Stimulated activated naive B cell treated with anti-CD40 and anti-IgM and Interleukin-4, amounts not matched to agents 10 μg/mL and 1 μg/mL and 100 μg/mL, for 72 hours (primary cell): ENCODE measurements around the gene SLC1A4.
"Not testable (repeated sequence)": the region's sequence is repeated elsewhere in the genome, so short reads cannot be mapped to it uniquely, and the experiment has no call there.

ENCODE experiments used
- ATAC-seq, 2 donors: fragments of 150-1000 bp; cut with Tn5 transposase; replicated peaks; 2 replicates each; pipeline ENCODE4 v1.10.0; 2021; ENCODE audit warnings: moderate library complexity in 1 of 2
- DNase-seq: peaks from one replicate; pipeline ENCODE4 v3.0.0; 2021
- H3K27ac Mint-ChIP-seq: one replicate; pipeline ENCODE4 v1.8.0; 2022; ENCODE audit warnings: mild to moderate bottlenecking, mixed read lengths
- H3K27me3 Mint-ChIP-seq, 2 donors: one replicate each; pipeline ENCODE4 v1.8.0; 2022; ENCODE audit warnings: mixed read lengths in 2 of 2
- H3K36me3 Mint-ChIP-seq, 2 donors: one replicate each; pipeline ENCODE4 v1.8.0; 2022; ENCODE audit warnings: mixed read lengths in 2 of 2, mild to moderate bottlenecking in 1 of 2
- H3K4me1 Mint-ChIP-seq, 2 donors: one replicate each; pipeline ENCODE4 v1.8.0; 2022; ENCODE audit warnings: mixed read lengths in 2 of 2, mild to moderate bottlenecking in 1 of 2
- H3K4me3 Mint-ChIP-seq, 2 donors: one replicate each; pipeline ENCODE4 v1.8.0; 2022; ENCODE audit warnings: mild to moderate bottlenecking in 2 of 2, mixed read lengths in 2 of 2, moderate library complexity in 1 of 2
- H3K9me3 Mint-ChIP-seq, 2 donors: one replicate each; pipeline ENCODE4 v1.8.0; 2022; ENCODE audit warnings: mixed read lengths in 2 of 2, mild to moderate bottlenecking in 1 of 2

SLC1A4 gene

GRCh38 chr2:64952511-64953482 is 36.4 kb upstream of the SLC1A4 start:
- H3K27ac Mint-ChIP-seq = no peak overlapping the region
- ATAC-seq (no peak), DNase-seq (no peak)
- no peaks in the 10 kb centered on the region for H3K27me3 Mint-ChIP-seq
- peaks cover 0 to 4% of the 10 kb centered on the region in 2 donors for H3K9me3 Mint-ChIP-seq
- no peak overlapping the region for H3K4me3 Mint-ChIP-seq
- peaks cover 7 to 16% of the 10 kb centered on the region in 2 donors for H3K36me3 Mint-ChIP-seq
- H3K4me1 Mint-ChIP-seq = peaks cover 15 to 29% of the 10 kb centered on the region in 2 donors

GRCh38 chr2:64955467-64955866 is 33.7 kb upstream of the SLC1A4 start:
- H3K36me3 Mint-ChIP-seq = peaks cover 7 to 23% of the 10 kb centered on the region in 2 donors
- no peaks in the 10 kb centered on the region for H3K27me3 Mint-ChIP-seq

GRCh38 chr2:64957109-64957903 is 31.9 kb upstream of the SLC1A4 start:
- no peaks in the 10 kb centered on the region for H3K27me3 Mint-ChIP-seq
- ATAC-seq = no peak
- no peak overlapping the region for H3K4me3 Mint-ChIP-seq
- peaks cover 4 to 23% of the 10 kb centered on the region in 2 donors for H3K36me3 Mint-ChIP-seq
- H3K27ac Mint-ChIP-seq = no peak overlapping the region
- H3K9me3 Mint-ChIP-seq = peaks cover 0 to 4% of the 10 kb centered on the region in 2 donors
- H3K4me1 Mint-ChIP-seq = no peaks in the 10 kb centered on the region
- DNase-seq = no peak

More at GRCh38 chr2:64955467-64955866, 33.7 kb upstream of the SLC1A4 start:
- no peak for ATAC-seq
- DNase-seq = no peak
- Mint-ChIP-seq H3K4me1 (peaks cover 7 to 16% of the 10 kb centered on the region in 2 donors), H3K27ac (no peak overlapping the region), H3K9me3 (peaks cover 0 to 4% of the 10 kb centered on the region in 2 donors), H3K4me3 (no peak overlapping the region)

- Mint-ChIP-seq H3K27ac (no peak overlapping the region), H3K36me3 (peaks cover 4 to 21% of the 10 kb centered on the region in 2 donors), H3K27me3 (no peaks in the 10 kb centered on the region), H3K4me1 (no peaks in the 10 kb centered on the region), H3K9me3 (peaks cover 0 to 4% of the 10 kb centered on the region in 2 donors), H3K4me3 (no peak overlapping the region)
- ATAC-seq = no peak
- no peak for DNase-seq
These were observed 30.6 kb upstream of the SLC1A4 start for GRCh38 chr2:64958556-64958955.

GRCh38 chr2:64960819-64961218 is 28.4 kb upstream of the SLC1A4 start:
- no peak overlapping the region for H3K27ac Mint-ChIP-seq
- DNase-seq = no peak
- H3K36me3 Mint-ChIP-seq = peaks cover 0 to 14% of the 10 kb centered on the region in 2 donors
- ATAC-seq = no peak
- no peaks in the 10 kb centered on the region for H3K4me1 Mint-ChIP-seq
- H3K4me3 Mint-ChIP-seq = no peak overlapping the region
- H3K27me3 Mint-ChIP-seq = no peaks in the 10 kb centered on the region
- no peaks in the 10 kb centered on the region for H3K9me3 Mint-ChIP-seq

GRCh38 chr2:64963138-64963537 is 26.1 kb upstream of the SLC1A4 start:
- not testable (repeated sequence) for H3K4me3 Mint-ChIP-seq, H3K4me1 Mint-ChIP-seq, DNase-seq, H3K27ac Mint-ChIP-seq, H3K27me3 Mint-ChIP-seq, ATAC-seq, H3K9me3 Mint-ChIP-seq
- peaks cover 10 to 14% of the 10 kb centered on the region in 2 donors for H3K36me3 Mint-ChIP-seq

GRCh38 chr2:64963719-64964118 is 25.5 kb upstream of the SLC1A4 start:
- Mint-ChIP-seq H3K36me3 (peaks cover 10 to 11% of the 10 kb centered on the region in 2 donors), H3K4me1 (peaks cover 0 to 3% of the 10 kb centered on the region in 2 donors), H3K27ac (no peak overlapping the region), H3K27me3 (no peaks in the 10 kb centered on the region), H3K4me3 (no peak overlapping the region), H3K9me3 (no peaks in the 10 kb centered on the region)
- DNase-seq (no peak), ATAC-seq (no peak)

GRCh38 chr2:64966017-64966416 is 23.2 kb upstream of the SLC1A4 start:
- no peak overlapping the region for H3K27ac Mint-ChIP-seq
- ATAC-seq (no peak), DNase-seq (no peak)
- no peak overlapping the region for H3K4me3 Mint-ChIP-seq
- peaks cover 4 to 18% of the 10 kb centered on the region in 2 donors for H3K36me3 Mint-ChIP-seq
- H3K27me3 Mint-ChIP-seq = no peaks in the 10 kb centered on the region
- no peaks in the 10 kb centered on the region for H3K9me3 Mint-ChIP-seq
- peaks cover 6% of the 10 kb centered on the region in 2 donors for H3K4me1 Mint-ChIP-seq

- no peak for ATAC-seq
These were observed 22.4 kb upstream of the SLC1A4 start for GRCh38 chr2:64966839-64967238.

GRCh38 chr2:64967601-64968000 is 21.6 kb upstream of the SLC1A4 start:
- DNase-seq (no peak), ATAC-seq (no peak)
- H3K9me3 Mint-ChIP-seq = no peaks in the 10 kb centered on the region
- H3K36me3 Mint-ChIP-seq = peaks cover 4 to 18% of the 10 kb centered on the region in 2 donors
- H3K4me3 Mint-ChIP-seq = no peak overlapping the region
- peaks cover 6% of the 10 kb centered on the region in 2 donors for H3K4me1 Mint-ChIP-seq
- H3K27ac Mint-ChIP-seq = no peak overlapping the region
- H3K27me3 Mint-ChIP-seq = no peaks in the 10 kb centered on the region

More at GRCh38 chr2:64966839-64967238, 22.4 kb upstream of the SLC1A4 start:
- no peak for DNase-seq
- Mint-ChIP-seq H3K4me3 (no peak overlapping the region), H3K27ac (no peak overlapping the region), H3K36me3 (peaks cover 4 to 18% of the 10 kb centered on the region in 2 donors), H3K27me3 (no peaks in the 10 kb centered on the region), H3K9me3 (no peaks in the 10 kb centered on the region), H3K4me1 (peaks cover 6% of the 10 kb centered on the region in 2 donors)

- not testable (repeated sequence) for H3K4me1 Mint-ChIP-seq, H3K27ac Mint-ChIP-seq, ATAC-seq, H3K27me3 Mint-ChIP-seq, H3K4me3 Mint-ChIP-seq, H3K9me3 Mint-ChIP-seq, DNase-seq
- H3K36me3 Mint-ChIP-seq = peaks cover 2 to 18% of the 10 kb centered on the region in 2 donors
These were observed 20.1 kb upstream of the SLC1A4 start for GRCh38 chr2:64969086-64969485.

GRCh38 chr2:64970495-64970894 is 18.7 kb upstream of the SLC1A4 start:
- DNase-seq = no peak
- H3K27me3 Mint-ChIP-seq = no peaks in the 10 kb centered on the region
- H3K4me1 Mint-ChIP-seq = peaks cover 6 to 10% of the 10 kb centered on the region in 2 donors
- no peak for ATAC-seq
- no peak overlapping the region for H3K4me3 Mint-ChIP-seq
- H3K36me3 Mint-ChIP-seq = peaks cover 0 to 18% of the 10 kb centered on the region in 2 donors
- H3K27ac Mint-ChIP-seq = no peak overlapping the region
- H3K9me3 Mint-ChIP-seq = no peaks in the 10 kb centered on the region

GRCh38 chr2:64972426-64972825 is 16.8 kb upstream of the SLC1A4 start:
- Mint-ChIP-seq H3K4me1 (peaks cover 8 to 10% of the 10 kb centered on the region in 2 donors), H3K27ac (no peak overlapping the region), H3K9me3 (no peaks in the 10 kb centered on the region), H3K4me3 (no peak overlapping the region), H3K27me3 (no peaks in the 10 kb centered on the region), H3K36me3 (peaks cover 0 to 12% of the 10 kb centered on the region in 2 donors)
- ATAC-seq (no peak), DNase-seq (no peak)

- Mint-ChIP-seq H3K4me3 (no peak overlapping the region), H3K27me3 (no peaks in the 10 kb centered on the region), H3K27ac (no peak overlapping the region), H3K36me3 (peaks cover 0 to 10% of the 10 kb centered on the region in 2 donors), H3K9me3 (no peaks in the 10 kb centered on the region), H3K4me1 (peaks cover 6 to 10% of the 10 kb centered on the region in 2 donors)
- ATAC-seq = no peak
- DNase-seq = no peak
These were observed 16.3 kb upstream of the SLC1A4 start for GRCh38 chr2:64972876-64973275.
